H9 (cell line): ENCODE results near the gene CCDC124. TPM values are rescaled to one million over a fixed set of nuclear protein-coding genes. Genes with fewer than 3 reads are reported as not detected.

Experiments used
- DNase-seq: peaks from one replicate; pipeline ENCODE4 v3.0.0-alpha.2; 2017
- H2AFZ ChIP-seq: one replicate; pipeline ENCODE4 v1.6.1; 2013; ENCODE audit warnings: mild to moderate bottlenecking, low read length, control low read depth, moderate library complexity
- H2AK5ac ChIP-seq: 2 replicates; pipeline ENCODE4 v1.6.1; 2013; ENCODE audit warnings: low read length, control low read depth, mixed read lengths; ENCODE audit not compliant: insufficient read length
- H2BK120ac ChIP-seq: one replicate; pipeline ENCODE4 v1.6.1; 2013; ENCODE audit warnings: low read depth, mild to moderate bottlenecking, low read length, control low read depth, inconsistent platforms; ENCODE audit not compliant: poor library complexity, severe bottlenecking
- H2BK12ac ChIP-seq: 2 replicates; pipeline ENCODE4 v1.6.1; 2013; ENCODE audit warnings: low read length, control low read depth, mixed read lengths, low read depth; ENCODE audit not compliant: insufficient read length
- H2BK15ac ChIP-seq: 2 replicates; pipeline ENCODE4 v1.6.1; 2013; ENCODE audit warnings: low read depth, low read length, control low read depth
- H2BK20ac ChIP-seq: one replicate; pipeline ENCODE4 v1.6.1; 2013; ENCODE audit warnings: low read depth, mild to moderate bottlenecking, low read length, control low read depth, inconsistent platforms; ENCODE audit not compliant: poor library complexity, severe bottlenecking
- H2BK5ac ChIP-seq: 2 replicates; pipeline ENCODE4 v1.6.1; 2013; ENCODE audit warnings: low read length, control low read depth, mixed read lengths; ENCODE audit not compliant: insufficient read length
- H3K14ac ChIP-seq: 2 replicates; pipeline ENCODE4 v1.6.1; 2013; ENCODE audit warnings: low read length, control low read depth; ENCODE audit not compliant: insufficient read depth
- H3K18ac ChIP-seq: 2 replicates; pipeline ENCODE4 v1.6.1; 2013; ENCODE audit warnings: low read depth, mild to moderate bottlenecking, mixed read lengths, low read length, control low read depth; ENCODE audit not compliant: insufficient read length
- H3K23ac ChIP-seq: 2 replicates; pipeline ENCODE4 v1.6.1; 2013; ENCODE audit warnings: low read length, control low read depth, mixed read lengths, low read depth; ENCODE audit not compliant: insufficient read length
- H3K23me2 ChIP-seq: 2 replicates; pipeline ENCODE4 v1.6.1; 2013; ENCODE audit warnings: low read depth, mild to moderate bottlenecking, mixed read lengths, low read length, control low read depth; ENCODE audit not compliant: insufficient read length, poor library complexity, severe bottlenecking
- H3K27ac ChIP-seq: 2 replicates; pipeline ENCODE4 v1.5.1; 2013; ENCODE audit warnings: low read length, control low read depth, mixed read lengths, low read depth; ENCODE audit not compliant: insufficient read length
- H3K27me3 ChIP-seq: 2 replicates; pipeline ENCODE4 v1.6.1; 2013; ENCODE audit warnings: low read length, control low read depth, inconsistent platforms; ENCODE audit not compliant: insufficient read depth
- H3K4ac ChIP-seq: 2 replicates; pipeline ENCODE4 v1.6.1; 2013; ENCODE audit warnings: low read depth, mild to moderate bottlenecking, control low read depth, inconsistent platforms, low read length, moderate library complexity
- H3K4me1 ChIP-seq: 2 replicates; pipeline ENCODE4 v1.6.1; 2013; ENCODE audit warnings: low read length, control low read depth, inconsistent platforms; ENCODE audit not compliant: insufficient read depth
- H3K4me2 ChIP-seq: 2 replicates; pipeline ENCODE4 v1.6.1; 2013; ENCODE audit warnings: low read length, control low read depth, mixed read lengths; ENCODE audit not compliant: insufficient read length, insufficient read depth
- H3K56ac ChIP-seq: 2 replicates; pipeline ENCODE4 v1.6.1; 2013; ENCODE audit warnings: low read depth, mild to moderate bottlenecking, mixed read lengths, low read length, control low read depth; ENCODE audit not compliant: insufficient read length
- H3K79me1 ChIP-seq: 2 replicates; pipeline ENCODE4 v1.6.1; 2013; ENCODE audit warnings: low read depth, mild to moderate bottlenecking, moderate library complexity, low read length, control low read depth, inconsistent platforms; ENCODE audit not compliant: insufficient read depth, poor library complexity, severe bottlenecking
- H3K79me2 ChIP-seq: 2 replicates; pipeline ENCODE4 v1.6.1; 2013; ENCODE audit warnings: low read length, control low read depth, inconsistent platforms; ENCODE audit not compliant: insufficient read depth
- H3K9ac ChIP-seq: 2 replicates; pipeline ENCODE4 v1.6.1; 2013; ENCODE audit warnings: low read length, control low read depth, mixed read lengths; ENCODE audit not compliant: insufficient read length; ENCODE audit errors: extremely low read depth
- H3K9me3 ChIP-seq: one replicate; pipeline ENCODE4 v1.6.1; 2013; ENCODE audit warnings: low read depth, low read length, inconsistent platforms; ENCODE audit not compliant: control insufficient read depth
- H3T11ph ChIP-seq: one replicate; pipeline ENCODE4 v1.6.1; 2013; ENCODE audit warnings: mild to moderate bottlenecking, low read length, control low read depth, inconsistent platforms
- H4K20me1 ChIP-seq: one replicate; pipeline ENCODE4 v1.6.1; 2013; ENCODE audit not compliant: control insufficient read depth, insufficient read length, insufficient read depth
- H4K5ac ChIP-seq: 2 replicates; pipeline ENCODE4 v1.6.1; 2013; ENCODE audit warnings: low read depth, mild to moderate bottlenecking, mixed read lengths, low read length, control low read depth; ENCODE audit not compliant: insufficient read length
- H4K8ac ChIP-seq: replicated peaks from 2 replicates; pipeline ENCODE4 v1.6.1; 2013; ENCODE audit warnings: low read length, control low read depth, mixed read lengths, low read depth; ENCODE audit not compliant: insufficient read length
- H4K91ac ChIP-seq: 2 replicates; pipeline ENCODE4 v1.6.1; 2013; ENCODE audit warnings: low read depth, mild to moderate bottlenecking, moderate library complexity, mixed read lengths, low read length, control low read depth; ENCODE audit not compliant: insufficient read length
- H3K27ac Mint-ChIP-seq, 3 experiments: 2 replicates in 2 of 3; 3 replicates in 1 of 3; pipeline ENCODE4 v1.8.0; 2020 to 2021; ENCODE audit warnings: mixed read lengths in 3 of 3, mild to moderate bottlenecking in 1 of 3, moderate library complexity in 1 of 3
- H3K27me3 Mint-ChIP-seq: 2 replicates; pipeline ENCODE4 v1.8.0; 2021; ENCODE audit warnings: low read depth, mild to moderate bottlenecking, moderate library complexity, mixed read lengths
- H3K36me3 Mint-ChIP-seq, 3 experiments: 2 replicates in 2 of 3; 3 replicates in 1 of 3; pipeline ENCODE4 v1.8.0; 2020 to 2021; ENCODE audit warnings: low read depth in 3 of 3, mixed read lengths in 3 of 3; ENCODE audit not compliant: insufficient read depth in 1 of 3
- H3K4me1 Mint-ChIP-seq, 2 experiments: 2 replicates each; pipeline ENCODE4 v1.8.0; 2020; ENCODE audit warnings: mixed read lengths in 2 of 2
- H3K4me3 Mint-ChIP-seq, 2 experiments: 2 replicates in 1 of 2; 3 replicates in 1 of 2; pipeline ENCODE4 v1.8.0; 2020 to 2021; ENCODE audit warnings: mild to moderate bottlenecking in 2 of 2, mixed read lengths in 2 of 2, moderate library complexity in 1 of 2
- H3K9me3 Mint-ChIP-seq, 2 experiments: 2 replicates in 1 of 2; 3 replicates in 1 of 2; pipeline ENCODE4 v1.8.0; 2020; ENCODE audit warnings: mild to moderate bottlenecking in 2 of 2, mixed read lengths in 2 of 2, moderate library complexity in 1 of 2
- CTCF ChIP-seq: fragments of 200-600 bp; sonication (generic); conservative IDR thresholded peaks from 3 replicates; pipeline ENCODE4 v1.8.0; 2021; ENCODE audit warnings: antibody characterized with exemption, mild to moderate bottlenecking
- WGBS: extraction: QIAGEN DNeasy Blood & Tissue Kit; methylation state at CpG from one replicate; pipeline ENCODE4 v1.1.7; 2013; ENCODE audit warnings: missing lambda C conversion rate, low lambda C conversion rate, mixed read lengths; ENCODE audit not compliant: insufficient read length; ENCODE audit errors: extremely low coverage; 5-methylcytosine and 5-hydroxymethylcytosine counted together
- total RNA-seq: library from RNA; stranded (reverse); gene quantifications from 2 replicates; pipeline ENCODE4 v1.2.1, GENCODE V29; 2021

Gene CCDC124
- total RNA-seq, 1 experiment from 2014 or later = 119 TPM

GRCh38 chr19:17954401-17954800 lies 21.6 kb downstream of the CCDC124 start:
- Mint-ChIP-seq H3K36me3 (no peaks in the 10 kb centered on the region; a peak in 2 of 7 replicates), H3K9me3 (no peaks in the 10 kb centered on the region), H3K27me3 (peaks cover 72% of the 10 kb centered on the region), H3K27ac (no peak overlapping the region; a peak in 1 of 7 replicates), H3K4me1 (peaks cover 24 to 34% of the 10 kb centered on the region in 2 experiments), H3K4me3 (no peak overlapping the region)
- Histone ChIP-seq H3K79me1 (no peaks in the 10 kb centered on the region), H4K20me1 (no peaks in the 10 kb centered on the region), H2BK120ac (no peak overlapping the region), H3K14ac (no peak overlapping the region), H2AFZ (no peak overlapping the region), H3K9me3 (no peaks in the 10 kb centered on the region), H4K91ac (no peak overlapping the region), H2BK20ac (no peak overlapping the region), H3K27me3 (peaks cover 23% of the 10 kb centered on the region; the same call in 1 of the 2 replicates), H3K4me2 (no peak overlapping the region), H3K4ac (no peak overlapping the region), H2BK12ac (no peak overlapping the region), H3K23me2 (peaks cover 25% of the 10 kb centered on the region), H2BK15ac (no peak overlapping the region), H3K27ac (no peak overlapping the region), H3K23ac (no peak overlapping the region), H3K18ac (no peak overlapping the region), H4K5ac (no peak overlapping the region), H3K9ac (no peak overlapping the region), H3K79me2 (no peaks in the 10 kb centered on the region), H2AK5ac (no peak overlapping the region), H3K56ac (no peak overlapping the region), H3K4me1 (no peaks in the 10 kb centered on the region; the same call in 1 of the 2 replicates), H3T11ph (no peak overlapping the region), H4K8ac (no peak overlapping the region), H2BK5ac (no peak overlapping the region)
- DNase-seq = no peak
- no CpG with 5 or more reads among the region's 7 CpGs for WGBS
- TF ChIP-seq CTCF = no peak
